Fibroblast of pulmonary artery (primary cell): ENCODE measurements around the gene MTCL1.

Source experiments
- DNase-seq: peaks from one replicate; pipeline ENCODE4 v3.0.0-alpha.2; 2010; ENCODE audit warnings: low read depth
- H3K4me3 ChIP-seq: replicated peaks from 2 replicates; pipeline ENCODE4 v1.5.1; 2011; ENCODE audit warnings: low read depth, mild to moderate bottlenecking, control low read depth, low read length, moderate library complexity
- CTCF ChIP-seq: IDR thresholded peaks from 2 replicates; pipeline ENCODE4 v1.5.1; 2011; ENCODE audit warnings: mild to moderate bottlenecking, control low read depth, low read length, inconsistent platforms; ENCODE audit errors: missing control alignments

The MTCL1 gene

GRCh38 chr18:8860845-8861642 lies 155.7 kb downstream of the MTCL1 start:
- TF ChIP-seq CTCF = no peak
- no peak overlapping the region for H3K4me3 ChIP-seq
- no peak for DNase-seq

GRCh38 chr18:8863427-8863826 lies 158.1 kb downstream of the MTCL1 start:
- no peak for DNase-seq
- TF ChIP-seq CTCF = no peak
- H3K4me3 ChIP-seq = no peak overlapping the region

- no peak overlapping the region for H3K4me3 ChIP-seq
- TF ChIP-seq CTCF = no peak
- no peak for DNase-seq
Observed at GRCh38 chr18:8865934-8866333, 160.6 kb downstream of the MTCL1 start.

GRCh38 chr18:8866679-8867078 lies 161.3 kb downstream of the MTCL1 start:
- H3K4me3 ChIP-seq = no peak overlapping the region
- TF ChIP-seq CTCF = no peak
- DNase-seq = no peak

GRCh38 chr18:8868276-8868675 lies 162.9 kb downstream of the MTCL1 start:
- no peak for DNase-seq
- no peak overlapping the region for H3K4me3 ChIP-seq
- no peak for TF ChIP-seq CTCF

GRCh38 chr18:8868779-8869415 lies 163.5 kb downstream of the MTCL1 start:
- no peak overlapping the region for H3K4me3 ChIP-seq
- no peak for DNase-seq
- TF ChIP-seq CTCF = no peak
